K562 (cell line): ENCODE measurements around the gene RNASE8.

Experiments used
- EGR1 ChIP-seq: fragments of 450-650 bp; conservative IDR thresholded peaks from 2 replicates; pipeline ENCODE4 v1.6.1; 2017; ENCODE audit warnings: mild to moderate bottlenecking
- JUND ChIP-seq, 2 experiments: IDR thresholded peaks; 2 replicates in 1 of 2; 3 replicates in 1 of 2; pipeline ENCODE4 v1.6.1; 2011; ENCODE audit warnings: borderline replicate concordance in 2 of 2, low read depth in 2 of 2, low read length in 2 of 2, improper control_type of control experiment in 1 of 2, missing biosample characterization in 1 of 2, missing genetic modification characterization in 1 of 2, missing genetic modification reagents in 1 of 2
- SIN3A ChIP-seq, 2 experiments: fragments of 150-350 bp in 1 of 2; IDR thresholded peaks; 2 replicates each; pipeline ENCODE4 v1.6.1; 2011 to 2016; ENCODE audit warnings: borderline replicate concordance in 2 of 2, low read depth in 2 of 2, low read length in 2 of 2, mild to moderate bottlenecking in 2 of 2, moderate library complexity in 2 of 2; ENCODE audit not compliant: control insufficient read depth in 1 of 2
- ZNF24 ChIP-seq: fragments of 450-650 bp; IDR thresholded peaks from 2 replicates; pipeline ENCODE4 v1.6.1; 2016
- TF ChIP-seq, protein P1 (sequence below): fragments of 450-650 bp; conservative IDR thresholded peaks from 2 replicates; pipeline ENCODE4 v1.6.1; 2016; ENCODE audit warnings: missing genetic modification characterization, low read depth, mild to moderate bottlenecking, missing compliant biosample characterization, moderate library complexity

DNA sequence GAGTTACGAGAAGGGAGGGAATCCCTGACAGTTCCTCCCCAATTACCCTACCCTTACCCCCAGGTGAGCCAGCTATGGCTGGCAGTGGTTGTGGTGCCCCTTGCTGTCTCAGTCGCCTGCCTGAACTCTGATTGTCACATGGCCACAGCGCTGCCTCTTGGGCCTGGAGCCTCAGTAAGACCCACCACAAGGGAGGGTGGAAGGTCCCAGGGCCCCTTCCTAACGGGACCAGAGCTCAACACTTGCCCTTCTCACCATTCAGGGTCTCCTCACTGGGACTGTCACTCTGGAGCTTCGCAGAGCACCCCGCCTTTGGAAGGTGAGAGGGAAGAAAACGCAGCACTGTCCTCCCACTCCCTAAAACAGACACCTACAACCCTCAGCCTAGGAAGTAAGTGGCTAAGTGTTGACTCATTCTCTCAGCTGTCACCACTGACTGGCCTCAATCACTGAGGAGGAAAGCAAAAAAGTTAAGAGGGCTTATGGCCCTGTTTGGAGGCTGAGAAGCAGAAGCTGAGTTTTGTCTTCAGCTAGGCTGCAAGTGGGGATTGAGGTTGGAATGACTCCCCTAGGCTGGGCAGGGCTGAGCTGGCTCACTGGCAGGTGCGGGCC lies 44.3 kb downstream of the RNASE8 start:
- peak; percentile 69; the same call in 1 of the 2 replicates for TF ChIP-seq JUND (IDR thresholded peaks at IDR 0.05; ENCODE audit: borderline replicate concordance, low read depth, low read length)
- TF ChIP-seq JUND (tag; IDR thresholded peaks at IDR 0.05; ENCODE audit: borderline replicate concordance, low read depth, low read length) = peak; percentile 34; the same call in 1 of the 3 replicates
- TF ChIP-seq, protein P1, sequence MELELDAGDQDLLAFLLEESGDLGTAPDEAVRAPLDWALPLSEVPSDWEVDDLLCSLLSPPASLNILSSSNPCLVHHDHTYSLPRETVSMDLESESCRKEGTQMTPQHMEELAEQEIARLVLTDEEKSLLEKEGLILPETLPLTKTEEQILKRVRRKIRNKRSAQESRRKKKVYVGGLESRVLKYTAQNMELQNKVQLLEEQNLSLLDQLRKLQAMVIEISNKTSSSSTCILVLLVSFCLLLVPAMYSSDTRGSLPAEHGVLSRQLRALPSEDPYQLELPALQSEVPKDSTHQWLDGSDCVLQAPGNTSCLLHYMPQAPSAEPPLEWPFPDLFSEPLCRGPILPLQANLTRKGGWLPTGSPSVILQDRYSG (tag) = no peak
- no peak for TF ChIP-seq ZNF24
- TF ChIP-seq EGR1 = peak; percentile 41
- TF ChIP-seq SIN3A (IDR thresholded peaks at IDR 0.05; ENCODE audit: borderline replicate concordance in 2 of 2, control insufficient read depth in 1 of 2, low read depth in 2 of 2, low read length in 2 of 2) = no peak
